Measurements from ENCODE around the gene PITX2. TPM values are rescaled to one million over a fixed set of nuclear protein-coding genes. Genes with fewer than 3 reads are reported as not detected.

The PITX2 gene
- total RNA-seq, 1 donor from 2014 or later = 1.6 TPM

DNA sequence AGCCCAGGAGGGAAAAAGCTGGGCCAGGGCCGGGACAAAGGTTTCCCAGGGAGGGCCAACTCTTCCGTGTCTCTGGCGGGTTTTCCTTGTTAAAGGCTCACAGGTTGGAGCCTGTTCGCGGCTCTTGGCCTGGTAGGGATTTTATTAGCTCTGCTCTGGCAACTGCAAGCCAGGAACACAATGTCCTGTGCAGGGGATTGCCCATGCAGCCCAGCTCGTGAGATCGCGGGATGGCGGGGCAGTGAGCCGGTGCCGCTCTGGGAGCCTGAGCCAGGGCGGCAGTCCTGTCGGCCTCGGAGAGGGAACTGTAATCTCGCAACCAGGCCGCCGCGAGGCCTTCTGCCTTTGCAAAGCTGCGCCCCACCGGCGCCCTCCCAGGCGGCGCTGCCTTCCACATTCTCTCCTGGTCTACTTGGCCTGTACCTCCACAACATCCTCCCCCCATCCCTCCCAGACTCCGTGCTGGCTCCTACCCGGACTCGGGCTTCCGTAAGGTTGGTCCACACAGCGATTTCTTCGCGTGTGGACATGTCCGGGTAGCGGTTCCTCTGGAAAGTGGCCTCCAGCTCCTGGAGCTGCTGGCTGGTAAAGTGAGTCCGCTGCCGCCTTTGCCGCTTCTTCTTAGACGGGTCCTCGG is 2.1 kb downstream of the PITX2 start:
- H3K4me1 ChIP-seq = peaks cover 45% of the 10 kb centered on the region
- no peaks in the 10 kb centered on the region for H3K79me2 ChIP-seq (ENCODE audit: low read depth)
- H2AFZ ChIP-seq (replicated peaks) = peak overlapping the region; percentile 78
- H4K20me1 ChIP-seq (ENCODE audit: low read depth) = peaks cover 63% of the 10 kb centered on the region
- Mint-ChIP-seq H3K4me3 (peak overlapping the region; percentile 67), H3K27ac (no peak overlapping the region), H3K27me3 (ENCODE audit: insufficient read depth, low read depth) (peaks cover 94% of the 10 kb centered on the region), H3K4me1 (peaks cover 46% of the 10 kb centered on the region), H3K9me3 (no peaks in the 10 kb centered on the region), H3K36me3 (no peaks in the 10 kb centered on the region)
- H3K4me3 ChIP-seq = peak overlapping the region; percentile 53
- H3F3A ChIP-seq (ENCODE audit: low read depth) = peaks cover 51% of the 10 kb centered on the region
- no peaks in the 10 kb centered on the region for H3K36me3 ChIP-seq
- H3K27ac ChIP-seq = no peak overlapping the region
- H3K9ac ChIP-seq = no peak overlapping the region
- H3K4me2 ChIP-seq = peak overlapping the region; percentile 81
- H3K27me3 ChIP-seq = peaks cover 100% of the 10 kb centered on the region
- TF ChIP-seq, protein P1, sequence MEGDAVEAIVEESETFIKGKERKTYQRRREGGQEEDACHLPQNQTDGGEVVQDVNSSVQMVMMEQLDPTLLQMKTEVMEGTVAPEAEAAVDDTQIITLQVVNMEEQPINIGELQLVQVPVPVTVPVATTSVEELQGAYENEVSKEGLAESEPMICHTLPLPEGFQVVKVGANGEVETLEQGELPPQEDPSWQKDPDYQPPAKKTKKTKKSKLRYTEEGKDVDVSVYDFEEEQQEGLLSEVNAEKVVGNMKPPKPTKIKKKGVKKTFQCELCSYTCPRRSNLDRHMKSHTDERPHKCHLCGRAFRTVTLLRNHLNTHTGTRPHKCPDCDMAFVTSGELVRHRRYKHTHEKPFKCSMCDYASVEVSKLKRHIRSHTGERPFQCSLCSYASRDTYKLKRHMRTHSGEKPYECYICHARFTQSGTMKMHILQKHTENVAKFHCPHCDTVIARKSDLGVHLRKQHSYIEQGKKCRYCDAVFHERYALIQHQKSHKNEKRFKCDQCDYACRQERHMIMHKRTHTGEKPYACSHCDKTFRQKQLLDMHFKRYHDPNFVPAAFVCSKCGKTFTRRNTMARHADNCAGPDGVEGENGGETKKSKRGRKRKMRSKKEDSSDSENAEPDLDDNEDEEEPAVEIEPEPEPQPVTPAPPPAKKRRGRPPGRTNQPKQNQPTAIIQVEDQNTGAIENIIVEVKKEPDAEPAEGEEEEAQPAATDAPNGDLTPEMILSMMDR (IDR thresholded peaks at IDR 0.05) = peak; percentile 41
- no peak for TF ChIP-seq EZH2phosphoT487 (IDR thresholded peaks at IDR 0.05)
- H3K9me3 ChIP-seq (ENCODE audit: low read depth) = no peaks in the 10 kb centered on the region
- peak; percentile 93 for DNase-seq (ENCODE audit: low spot score)

DNA sequence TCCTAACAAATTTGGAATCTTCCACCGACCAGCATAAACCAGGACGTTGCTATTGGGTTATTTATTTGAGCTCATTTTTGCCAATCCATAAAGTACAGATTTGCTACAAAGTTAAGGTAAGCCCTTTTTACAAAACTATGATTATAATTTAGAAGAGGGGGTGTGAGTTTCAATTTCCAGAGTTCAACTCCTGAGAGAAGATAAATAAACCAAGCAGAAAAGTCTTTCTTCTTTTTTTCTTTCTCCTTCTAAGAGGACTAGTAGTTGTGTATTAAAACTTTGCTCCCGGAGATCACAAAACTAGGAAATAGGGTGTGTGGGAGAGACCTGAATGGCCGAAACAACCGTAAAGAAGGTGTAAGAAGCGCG is 2.6 kb downstream of the PITX2 start:
- Histone ChIP-seq H3F3A (ENCODE audit: low read depth) (peaks cover 56% of the 10 kb centered on the region), H3K9ac (no peak overlapping the region), H3K27me3 (peaks cover 100% of the 10 kb centered on the region), H2AFZ (replicated peaks) (peak overlapping the region; percentile 78), H3K36me3 (no peaks in the 10 kb centered on the region), H3K79me2 (ENCODE audit: low read depth) (no peaks in the 10 kb centered on the region), H3K9me3 (ENCODE audit: low read depth) (no peaks in the 10 kb centered on the region), H3K4me3 (peak overlapping the region; percentile 53), H4K20me1 (ENCODE audit: low read depth) (peaks cover 63% of the 10 kb centered on the region), H3K4me2 (peak overlapping the region; percentile 81), H3K27ac (no peak overlapping the region), H3K4me1 (peaks cover 47% of the 10 kb centered on the region)
- DNase-seq (ENCODE audit: low spot score) = no peak
- TF ChIP-seq EZH2 (IDR thresholded peaks at IDR 0.05) = no peak
- TF ChIP-seq, protein P1 (IDR thresholded peaks at IDR 0.05) = no peak
- TF ChIP-seq EZH2phosphoT487 (IDR thresholded peaks at IDR 0.05) = no peak
- no peak overlapping the region for H3K27ac Mint-ChIP-seq
- H3K4me1 Mint-ChIP-seq = peaks cover 50% of the 10 kb centered on the region
- no peaks in the 10 kb centered on the region for H3K36me3 Mint-ChIP-seq
- peak overlapping the region; percentile 67 for H3K4me3 Mint-ChIP-seq
- H3K27me3 Mint-ChIP-seq (ENCODE audit: insufficient read depth, low read depth) = peaks cover 94% of the 10 kb centered on the region
- H3K9me3 Mint-ChIP-seq = no peaks in the 10 kb centered on the region

DNA sequence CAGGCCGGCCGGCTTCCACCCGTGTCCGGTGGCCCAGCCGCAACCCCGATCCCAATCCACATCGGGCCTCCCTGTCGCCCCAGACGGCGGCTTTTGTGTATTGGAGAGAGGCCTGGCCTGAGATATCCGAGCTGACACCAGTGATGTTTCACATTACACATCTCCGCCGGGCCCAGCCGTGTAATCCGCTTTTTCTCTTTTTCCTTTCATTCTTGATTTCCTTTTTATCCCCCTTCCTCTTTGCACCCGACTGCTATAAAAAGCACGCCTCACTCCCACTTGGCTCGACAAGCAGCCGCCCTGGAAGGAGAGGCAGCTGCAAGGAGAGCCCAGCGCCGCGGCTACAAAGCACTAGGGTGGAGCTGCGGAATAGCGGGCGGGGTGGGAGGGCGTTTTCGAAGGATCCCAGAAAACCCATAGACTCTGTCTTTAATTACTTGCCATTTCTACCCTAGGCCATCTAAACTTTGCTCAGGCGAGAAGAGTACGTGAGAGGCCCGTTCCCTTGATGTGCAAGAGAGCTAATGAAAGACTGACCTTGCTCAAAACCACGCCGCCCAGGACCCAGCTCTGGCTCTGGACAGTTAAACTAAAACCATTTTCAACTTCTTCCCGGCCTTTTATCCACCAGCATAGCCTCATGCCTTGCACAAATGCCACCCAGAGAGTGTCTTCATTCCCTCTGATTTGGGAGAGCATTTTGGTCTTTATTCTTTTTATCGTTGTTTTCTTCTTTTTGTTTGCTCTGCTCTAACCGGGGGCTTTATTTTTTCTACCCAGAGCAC is 3.2 kb downstream of the PITX2 start:
- peaks cover 94% of the 10 kb centered on the region for H3K27me3 Mint-ChIP-seq (ENCODE audit: insufficient read depth, low read depth)
- Histone ChIP-seq H3K79me2 (ENCODE audit: low read depth) (no peaks in the 10 kb centered on the region), H3K9me3 (ENCODE audit: low read depth) (no peaks in the 10 kb centered on the region), H3K27ac (no peak overlapping the region), H4K20me1 (ENCODE audit: low read depth) (peaks cover 62% of the 10 kb centered on the region), H3K27me3 (peaks cover 100% of the 10 kb centered on the region), H2AFZ (replicated peaks) (no peak overlapping the region), H3K4me3 (peak overlapping the region; percentile 26), H3K4me1 (peaks cover 53% of the 10 kb centered on the region), H3K9ac (no peak overlapping the region), H3K36me3 (no peaks in the 10 kb centered on the region), H3K4me2 (peak overlapping the region; percentile 81), H3F3A (ENCODE audit: low read depth) (peaks cover 62% of the 10 kb centered on the region)
- no peaks in the 10 kb centered on the region for H3K36me3 Mint-ChIP-seq
- H3K4me1 Mint-ChIP-seq = peaks cover 54% of the 10 kb centered on the region
- no peak overlapping the region for H3K27ac Mint-ChIP-seq
- DNase-seq (ENCODE audit: low spot score) = peak; percentile 76
- TF ChIP-seq EZH2phosphoT487 (IDR thresholded peaks at IDR 0.05) = no peak
- TF ChIP-seq, protein P1 (IDR thresholded peaks at IDR 0.05) = no peak
- peak; percentile 67 for TF ChIP-seq EZH2 (IDR thresholded peaks at IDR 0.05)
- peak overlapping the region; percentile 41 for H3K4me3 Mint-ChIP-seq
- no peaks in the 10 kb centered on the region for H3K9me3 Mint-ChIP-seq

All from neural progenitor cell (in vitro differentiated cells).